PC-3 (cell line): ENCODE results near the gene HDAC4.

Experiments
- EZH2 ChIP-seq: fragments of 300-600 bp; sonication (generic); IDR thresholded peaks from one replicate; pipeline ENCODE4 v1.6.1; 2017; ENCODE audit warnings: antibody characterized with exemption, mild to moderate bottlenecking, low read length; ENCODE audit not compliant: unreplicated experiment
- TF ChIP-seq, protein P1 (sequence below): fragments of 300-600 bp; sonication (generic); conservative IDR thresholded peaks from 2 replicates; pipeline ENCODE4 v1.5.1; 2017; ENCODE audit warnings: antibody characterized with exemption, low read depth, mild to moderate bottlenecking, low read length

DNA sequence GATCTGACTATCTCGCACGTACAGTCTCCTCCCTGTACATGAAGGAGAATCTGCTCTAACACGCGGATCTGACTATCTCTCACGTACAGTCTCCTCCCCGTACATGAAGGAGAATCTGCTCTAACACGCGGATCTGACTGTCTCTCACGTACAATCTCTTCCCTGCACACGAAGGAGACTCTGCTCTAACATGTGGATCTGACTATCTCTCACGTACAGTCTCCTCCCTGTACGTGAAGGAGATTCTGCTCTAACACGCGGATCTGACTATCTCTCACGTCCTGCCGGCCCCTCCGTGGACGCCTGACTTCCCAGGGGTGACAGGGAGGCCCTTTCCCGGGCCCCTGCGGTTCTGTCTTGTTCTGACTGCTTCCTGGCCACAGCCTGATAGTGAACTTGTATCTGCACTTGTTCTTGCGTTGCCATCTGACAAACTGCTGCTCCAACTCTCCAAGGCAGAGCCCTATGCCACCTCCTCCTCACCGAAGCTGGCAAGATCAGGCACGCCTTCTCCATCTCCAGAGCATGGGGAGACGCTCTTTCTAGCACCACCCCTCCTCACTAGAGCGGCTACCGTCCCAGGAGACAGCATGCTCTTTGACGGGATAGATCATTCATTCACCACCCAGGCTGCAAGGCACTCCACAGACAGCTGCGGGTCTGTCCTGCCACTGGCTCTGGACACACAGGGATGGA is 314.3 kb downstream of the HDAC4 start:
- TF ChIP-seq, protein P1, sequence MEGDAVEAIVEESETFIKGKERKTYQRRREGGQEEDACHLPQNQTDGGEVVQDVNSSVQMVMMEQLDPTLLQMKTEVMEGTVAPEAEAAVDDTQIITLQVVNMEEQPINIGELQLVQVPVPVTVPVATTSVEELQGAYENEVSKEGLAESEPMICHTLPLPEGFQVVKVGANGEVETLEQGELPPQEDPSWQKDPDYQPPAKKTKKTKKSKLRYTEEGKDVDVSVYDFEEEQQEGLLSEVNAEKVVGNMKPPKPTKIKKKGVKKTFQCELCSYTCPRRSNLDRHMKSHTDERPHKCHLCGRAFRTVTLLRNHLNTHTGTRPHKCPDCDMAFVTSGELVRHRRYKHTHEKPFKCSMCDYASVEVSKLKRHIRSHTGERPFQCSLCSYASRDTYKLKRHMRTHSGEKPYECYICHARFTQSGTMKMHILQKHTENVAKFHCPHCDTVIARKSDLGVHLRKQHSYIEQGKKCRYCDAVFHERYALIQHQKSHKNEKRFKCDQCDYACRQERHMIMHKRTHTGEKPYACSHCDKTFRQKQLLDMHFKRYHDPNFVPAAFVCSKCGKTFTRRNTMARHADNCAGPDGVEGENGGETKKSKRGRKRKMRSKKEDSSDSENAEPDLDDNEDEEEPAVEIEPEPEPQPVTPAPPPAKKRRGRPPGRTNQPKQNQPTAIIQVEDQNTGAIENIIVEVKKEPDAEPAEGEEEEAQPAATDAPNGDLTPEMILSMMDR = no peak
- TF ChIP-seq EZH2 = no peak
